K562 (cell line): ENCODE results near the gene NRG3.

Source experiments
- ATF1 ChIP-seq, 2 experiments: fragments of 450-650 bp in 1 of 2; IDR thresholded peaks; 2 replicates each; pipeline ENCODE4 v1.6.1; 2016; ENCODE audit warnings: missing compliant biosample characterization in 1 of 2, missing genetic modification characterization in 1 of 2
- BHLHE40 ChIP-seq: IDR thresholded peaks from 2 replicates; pipeline ENCODE4 v1.6.1; 2011; ENCODE audit warnings: low read length, improper control_type of control experiment
- GABPA ChIP-seq: fragments of 200-800 bp; sonication (Bioruptor generic); conservative IDR thresholded peaks from 2 replicates; pipeline ENCODE4 v1.6.1; 2016; ENCODE audit warnings: low read depth, missing genetic modification characterization, missing compliant biosample characterization
- KDM4B ChIP-seq, 2 experiments: fragments of 450-650 bp in 1 of 2; sonication (generic) in 1 of 2; IDR thresholded peaks; 2 replicates each; pipeline ENCODE4 v1.6.1; 2016 to 2017; ENCODE audit warnings: borderline replicate concordance in 2 of 2, antibody characterized with exemption in 1 of 2, low read depth in 1 of 2, mild to moderate bottlenecking in 1 of 2
- SIRT6 ChIP-seq: IDR thresholded peaks from one replicate; pipeline ENCODE4 v1.6.1; 2012; ENCODE audit warnings: low read depth, mild to moderate bottlenecking, control low read depth, inconsistent platforms, low read length, moderate library complexity
- SMAD3 ChIP-seq: fragments of 450-650 bp; formaldehyde crosslinking; conservative IDR thresholded peaks from 2 replicates; pipeline ENCODE4 v1.4.0; 2020; ENCODE audit warnings: mild to moderate bottlenecking
- SMARCE1 ChIP-seq: fragments of 450-650 bp; IDR thresholded peaks from 2 replicates; pipeline ENCODE4 v1.7.1; 2016; ENCODE audit warnings: mild to moderate bottlenecking
- TARDBP ChIP-seq: fragments of 450-650 bp; IDR thresholded peaks from 2 replicates; pipeline ENCODE4 v1.6.1; 2016
- U2AF2 ChIP-seq: fragments of 200-400 bp; formaldehyde crosslinking; optimal IDR thresholded peaks from 2 replicates; pipeline ENCODE3; 2017; ENCODE audit warnings: low read depth, mild to moderate bottlenecking, low read length
- ZNF23 ChIP-seq: fragments of 250-450 bp; sonication (Bioruptor Pico); IDR thresholded peaks from 2 replicates; pipeline ENCODE4 v1.4.0; 2020; ENCODE audit warnings: mild to moderate bottlenecking
- ZNF644 ChIP-seq: fragments of 200-800 bp; sonication (Bioruptor generic); IDR thresholded peaks from 2 replicates; pipeline ENCODE4 v1.6.1; 2016; ENCODE audit warnings: low read depth, missing genetic modification characterization, missing compliant biosample characterization
- TF ChIP-seq, protein P1 (sequence below), 3 experiments: IDR thresholded peaks in 2 of 3; conservative IDR thresholded peaks in 1 of 3; 2 replicates each; pipeline ENCODE4 v1.5.1; 2011 to 2012; ENCODE audit warnings: low read length in 3 of 3, mild to moderate bottlenecking in 3 of 3, control low read depth in 2 of 3, improper control_type of control experiment in 1 of 3, inconsistent platforms in 1 of 3, low read depth in 1 of 3, mixed read lengths in 1 of 3, moderate library complexity in 1 of 3; ENCODE audit not compliant: insufficient read depth in 2 of 3

DNA sequence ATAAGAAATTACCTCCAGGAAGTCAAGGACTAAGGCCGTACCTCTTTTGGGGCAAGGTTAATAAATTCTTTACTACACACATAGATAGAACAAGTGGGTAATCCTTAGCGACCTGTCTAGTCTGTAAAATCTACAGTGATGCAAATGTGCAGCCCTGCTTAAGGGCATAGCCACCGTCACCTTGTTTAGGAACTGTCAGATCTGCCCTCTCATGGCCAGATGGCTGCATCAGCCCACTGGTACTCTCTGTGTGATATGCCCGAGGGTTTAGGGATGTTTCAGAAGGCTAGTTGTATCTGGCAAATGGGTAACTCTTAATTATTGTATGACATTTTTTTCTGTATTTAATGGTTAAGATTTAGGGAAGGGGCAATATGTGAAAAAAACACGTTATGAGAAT lies 74.3 kb downstream of the NRG3 start:
- TF ChIP-seq ATF1 (CRISPR knock-in tag; IDR thresholded peaks at IDR 0.05) (no peak), ATF1 (tag; IDR thresholded peaks at IDR 0.05) (no peak), TARDBP (no peak), ZNF23 (no peak), ZNF644 (tag) (no peak), GABPA (tag) (no peak), U2AF2 (no peak), SMAD3 (CRISPR knock-in tag) (no peak), SMARCE1 (no peak), KDM4B (IDR thresholded peaks at IDR 0.05; ENCODE audit: borderline replicate concordance in 2 of 2, low read depth in 1 of 2) (no peak), SIRT6 (no peak), BHLHE40 (no peak)
- TF ChIP-seq, protein P1, sequence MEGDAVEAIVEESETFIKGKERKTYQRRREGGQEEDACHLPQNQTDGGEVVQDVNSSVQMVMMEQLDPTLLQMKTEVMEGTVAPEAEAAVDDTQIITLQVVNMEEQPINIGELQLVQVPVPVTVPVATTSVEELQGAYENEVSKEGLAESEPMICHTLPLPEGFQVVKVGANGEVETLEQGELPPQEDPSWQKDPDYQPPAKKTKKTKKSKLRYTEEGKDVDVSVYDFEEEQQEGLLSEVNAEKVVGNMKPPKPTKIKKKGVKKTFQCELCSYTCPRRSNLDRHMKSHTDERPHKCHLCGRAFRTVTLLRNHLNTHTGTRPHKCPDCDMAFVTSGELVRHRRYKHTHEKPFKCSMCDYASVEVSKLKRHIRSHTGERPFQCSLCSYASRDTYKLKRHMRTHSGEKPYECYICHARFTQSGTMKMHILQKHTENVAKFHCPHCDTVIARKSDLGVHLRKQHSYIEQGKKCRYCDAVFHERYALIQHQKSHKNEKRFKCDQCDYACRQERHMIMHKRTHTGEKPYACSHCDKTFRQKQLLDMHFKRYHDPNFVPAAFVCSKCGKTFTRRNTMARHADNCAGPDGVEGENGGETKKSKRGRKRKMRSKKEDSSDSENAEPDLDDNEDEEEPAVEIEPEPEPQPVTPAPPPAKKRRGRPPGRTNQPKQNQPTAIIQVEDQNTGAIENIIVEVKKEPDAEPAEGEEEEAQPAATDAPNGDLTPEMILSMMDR (IDR thresholded peaks at IDR 0.05 in 2 of 3, conservative IDR thresholded peaks at IDR 0.05 in 1 of 3; ENCODE audit: insufficient read depth in 2 of 3, low read depth in 1 of 3, low read length in 3 of 3) = no peak
